Activated CD8-positive, alpha-beta memory T cell treated with anti-CD3 and anti-CD28 coated beads, Interleukin-2, amount 50 U/mL, for 1 hour (primary cell): ENCODE data around the gene CCL27.

Source experiments
- DNase-seq: peaks from one replicate; pipeline ENCODE4 v3.0.0-alpha.2; 2020; ENCODE audit errors: extremely low read depth

Gene CCL27

GRCh38 chr9:34684816-34685215 lies 22.4 kb upstream of the CCL27 start:
- DNase-seq, result no peak

GRCh38 chr9:34684145-34684544 lies 21.7 kb upstream of the CCL27 start:
- DNase-seq, result no peak

DNA sequence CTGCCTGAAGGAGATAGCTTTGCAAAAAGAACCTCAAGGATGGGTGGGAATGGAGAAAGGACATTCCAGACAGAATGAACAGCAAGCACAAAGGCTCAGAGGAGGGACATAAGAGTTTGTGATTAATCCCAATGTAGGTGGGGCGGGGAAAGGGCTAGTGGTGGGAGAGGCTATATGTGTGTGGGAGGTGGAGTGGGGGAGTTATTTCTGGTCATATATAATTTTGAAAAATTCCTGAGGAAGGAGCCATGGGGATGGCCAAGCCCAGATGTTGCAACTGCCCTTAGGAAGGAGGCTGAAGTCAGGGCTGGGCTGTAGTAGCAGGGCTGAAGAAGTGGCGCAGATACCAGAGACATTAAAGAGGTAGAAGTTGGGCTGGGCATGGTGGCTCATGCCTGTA lies 13.4 kb upstream of the CCL27 start:
- DNase-seq, result no peak

- no peak for DNase-seq
Observed at GRCh38 chr9:34675048-34675714, 12.7 kb upstream of the CCL27 start.

DNA sequence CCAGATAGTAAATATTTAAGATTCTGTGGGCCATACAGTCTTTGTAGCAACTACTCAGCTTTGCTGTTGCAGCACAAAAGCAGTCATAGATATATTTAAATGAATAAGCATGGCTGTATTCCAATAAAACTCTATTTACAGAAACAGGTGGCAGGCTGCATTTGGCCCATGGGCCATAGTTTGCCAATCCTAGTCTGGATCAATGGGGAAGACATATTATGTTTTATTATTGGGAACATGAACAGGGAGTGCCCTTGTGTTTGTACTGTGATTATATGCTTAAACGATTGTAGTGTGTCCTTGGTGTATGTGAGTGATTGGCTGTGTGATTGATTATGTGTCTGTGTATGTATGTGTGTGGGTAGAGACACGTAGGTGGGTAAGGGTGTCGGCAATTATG lies 12.0 kb upstream of the CCL27 start:
- no peak for DNase-seq

DNA sequence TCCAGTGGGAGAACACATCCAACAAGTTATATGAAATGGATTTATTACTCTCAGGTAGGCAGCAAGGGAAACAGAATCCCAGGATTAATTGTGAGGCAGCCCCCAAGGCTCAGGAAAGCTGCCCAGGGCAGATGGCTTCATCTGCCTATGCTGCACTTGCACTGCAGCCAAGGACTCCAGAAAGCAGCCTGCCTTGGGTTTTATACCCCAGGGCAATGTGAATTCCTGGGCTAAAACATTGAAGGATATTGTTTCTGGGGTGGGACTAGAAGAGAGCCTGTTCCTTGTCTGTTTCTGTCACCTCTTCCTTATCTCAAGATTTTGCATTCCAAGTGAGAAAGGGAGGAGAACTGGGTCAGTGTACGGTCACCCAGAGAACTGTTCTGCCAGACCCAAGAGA lies 8.8 kb upstream of the CCL27 start:
- no peak for DNase-seq

- DNase-seq, result no peak
Observed at GRCh38 chr9:34669809-34670562, 7.5 kb upstream of the CCL27 start.

GRCh38 chr9:34665381-34666250 lies 3.2 kb upstream of the CCL27 start:
- peak; percentile 83 for DNase-seq

DNA sequence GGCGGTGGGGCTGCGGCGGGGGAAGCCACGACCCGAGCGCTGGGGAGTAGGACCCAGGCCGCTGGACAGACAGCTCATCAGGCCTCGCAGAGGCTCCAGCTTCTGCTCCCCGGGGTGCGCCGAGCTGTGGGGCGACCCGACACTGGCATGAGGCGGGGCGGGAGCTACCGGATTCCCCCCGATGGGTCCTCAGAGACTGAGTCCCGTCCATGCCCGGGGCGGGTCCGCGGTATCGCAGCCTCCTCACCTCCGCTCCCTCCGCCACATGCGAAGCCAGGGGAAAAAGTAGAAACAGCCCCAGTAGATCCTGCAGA lies 2.6 kb upstream of the CCL27 start:
- no peak for DNase-seq

DNA sequence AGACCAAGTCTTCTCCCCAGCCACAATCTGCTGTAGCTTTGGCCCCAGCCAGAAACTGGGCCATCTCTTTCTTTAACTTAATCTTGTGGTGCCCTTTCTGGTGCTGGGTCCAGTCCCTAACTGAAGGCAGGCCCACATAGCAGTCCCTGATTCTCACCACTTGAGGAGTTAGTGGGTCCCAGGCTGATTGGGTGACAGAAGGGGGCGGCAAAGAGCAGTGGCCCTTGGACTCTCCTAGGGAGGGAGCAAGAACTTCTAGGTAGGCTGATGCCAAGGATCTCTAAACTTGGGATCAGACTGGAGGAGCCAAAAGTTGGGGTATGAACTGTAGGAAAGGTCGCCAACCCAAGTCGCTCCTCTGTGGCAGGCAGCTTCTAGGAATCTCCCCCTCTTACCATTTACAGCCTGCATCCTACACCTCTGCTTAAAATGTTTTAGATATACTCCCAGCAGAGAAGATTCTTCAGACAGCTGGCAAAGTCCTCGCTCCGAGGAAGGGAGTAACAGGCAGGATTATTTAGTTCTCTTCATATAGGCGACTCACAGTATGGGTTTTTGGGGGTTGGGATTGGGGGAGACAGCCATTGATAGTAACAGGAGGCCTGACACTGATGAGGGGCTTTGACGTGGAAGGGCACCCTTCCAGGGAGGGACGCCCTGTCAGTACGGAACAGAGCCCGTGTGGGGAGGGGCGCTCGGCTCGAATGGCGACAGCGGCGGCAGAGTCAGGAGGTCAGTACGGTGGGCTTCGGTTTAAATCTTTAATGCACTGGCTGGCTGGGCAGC lies 2.0 kb upstream of the CCL27 start:
- no peak for DNase-seq

DNA sequence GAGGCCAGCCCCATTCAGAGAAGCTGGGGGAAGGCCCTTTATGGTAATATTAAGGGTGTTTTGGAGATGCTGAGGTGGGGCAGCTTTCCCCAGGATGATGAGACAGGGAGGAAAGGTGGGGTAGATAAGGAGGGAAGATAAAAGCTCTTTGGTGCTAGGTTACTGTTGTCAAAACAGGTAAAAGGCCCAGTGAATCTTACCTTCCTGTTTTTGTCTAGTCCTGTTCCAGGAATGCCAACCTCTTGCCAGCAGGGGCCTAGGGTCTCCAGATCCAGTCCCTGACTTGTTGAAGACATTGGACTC lies 797 bp upstream of the CCL27 start:
- no peak for DNase-seq

- DNase-seq, result no peak
Observed at GRCh38 chr9:34659592-34660253, 2.7 kb downstream of the CCL27 start.

DNA sequence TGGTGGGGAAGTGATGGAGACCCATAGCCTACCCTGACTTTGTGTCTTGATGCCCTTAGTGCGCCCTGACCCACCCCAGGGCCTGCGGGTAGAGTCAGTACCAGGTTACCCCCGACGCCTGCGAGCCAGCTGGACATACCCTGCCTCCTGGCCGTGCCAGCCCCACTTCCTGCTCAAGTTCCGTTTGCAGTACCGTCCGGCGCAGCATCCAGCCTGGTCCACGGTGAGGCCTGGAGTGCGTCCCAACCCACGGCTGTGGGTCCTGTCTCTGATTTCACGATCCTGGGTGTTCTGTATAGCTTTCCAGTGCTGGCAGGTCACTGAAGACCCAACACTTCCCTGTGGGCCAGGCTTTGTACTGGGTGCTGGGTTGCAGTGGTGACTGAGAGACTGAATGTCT lies 4.0 kb downstream of the CCL27 start:
- DNase-seq, result no peak

DNA sequence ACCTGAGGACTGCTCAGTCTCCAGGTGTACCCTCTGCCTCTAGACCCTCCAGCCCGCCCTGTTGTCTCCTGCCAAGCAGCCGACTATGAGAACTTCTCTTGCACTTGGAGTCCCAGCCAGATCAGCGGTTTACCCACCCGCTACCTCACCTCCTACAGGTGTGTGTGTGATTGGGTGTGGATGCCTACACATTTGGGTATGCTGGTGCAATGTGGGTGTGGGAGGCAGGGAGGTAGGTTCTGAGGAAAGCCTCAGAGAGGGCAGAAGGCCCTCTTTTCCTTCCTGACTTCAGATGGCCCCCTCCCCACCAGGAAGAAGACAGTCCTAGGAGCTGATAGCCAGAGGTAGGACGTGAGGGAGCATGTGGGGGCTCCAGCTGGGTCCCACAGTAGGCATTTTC lies 5.5 kb downstream of the CCL27 start:
- DNase-seq, result no peak

DNA sequence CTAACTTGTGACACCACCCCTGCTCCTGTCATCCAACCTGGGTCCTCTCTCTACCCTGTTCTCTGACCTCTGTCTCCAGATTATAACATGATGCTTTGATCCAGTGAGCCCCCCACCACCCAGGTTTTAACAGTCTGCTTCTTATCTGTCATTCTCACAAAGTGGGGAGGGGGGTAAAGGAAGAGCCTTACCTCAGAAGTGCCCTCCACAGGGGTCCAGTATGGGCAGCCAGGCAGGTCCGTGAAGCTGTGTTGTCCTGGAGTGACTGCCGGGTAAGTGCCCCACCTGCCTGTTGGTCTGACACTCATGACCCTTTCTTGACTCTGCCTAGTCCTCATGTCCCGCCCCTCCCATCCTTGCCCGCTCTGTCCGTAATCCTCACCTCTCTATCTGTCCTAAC lies 7.1 kb downstream of the CCL27 start:
- DNase-seq, result no peak

GRCh38 chr9:34654323-34655051 lies 8.0 kb downstream of the CCL27 start:
- DNase-seq, result no peak

DNA sequence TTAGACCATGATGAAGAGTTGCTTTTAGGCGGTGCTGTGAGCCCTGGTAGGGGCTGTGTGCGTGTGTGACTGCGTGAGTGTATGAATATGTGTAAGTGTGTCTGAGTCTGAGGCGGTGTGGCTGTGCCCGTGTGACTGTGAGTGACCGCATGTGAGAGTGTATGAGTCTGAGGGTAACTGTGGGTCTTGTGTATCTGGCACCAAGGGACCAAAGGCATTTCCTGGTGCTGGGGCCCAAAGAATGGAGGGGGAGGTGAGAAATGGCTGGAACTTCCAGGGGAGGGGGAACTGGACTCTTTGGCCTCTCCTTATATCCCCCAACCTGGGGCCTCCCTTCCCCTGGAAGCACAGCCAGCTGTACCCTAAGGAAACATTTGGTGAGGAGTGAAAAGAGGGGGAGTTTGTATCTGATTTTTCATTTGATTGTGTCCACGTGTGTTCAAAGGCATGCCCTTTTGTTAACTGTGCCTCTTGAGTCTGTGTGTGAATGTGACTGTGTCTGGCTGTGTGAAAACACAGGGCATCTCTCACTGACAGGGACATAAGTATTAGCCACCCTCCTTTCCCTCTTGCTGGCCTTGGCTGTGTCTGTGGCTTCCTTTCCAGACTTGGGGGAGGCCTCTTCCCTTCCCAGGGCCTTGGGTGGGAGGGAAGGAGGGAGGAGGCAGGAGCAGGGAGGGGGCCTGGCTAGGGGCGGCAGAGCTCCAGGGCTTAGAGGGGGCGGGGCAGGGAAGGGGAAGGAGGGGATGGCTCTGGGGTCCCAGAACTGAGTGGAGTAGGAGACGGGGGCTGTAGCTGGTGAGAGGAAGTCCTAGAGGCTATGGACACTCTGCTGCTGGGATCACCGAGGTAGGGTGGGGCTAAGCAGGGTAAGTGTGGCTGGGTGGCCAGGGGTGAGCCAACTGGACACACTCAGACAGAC lies 9.0 kb downstream of the CCL27 start:
- no peak for DNase-seq

DNA sequence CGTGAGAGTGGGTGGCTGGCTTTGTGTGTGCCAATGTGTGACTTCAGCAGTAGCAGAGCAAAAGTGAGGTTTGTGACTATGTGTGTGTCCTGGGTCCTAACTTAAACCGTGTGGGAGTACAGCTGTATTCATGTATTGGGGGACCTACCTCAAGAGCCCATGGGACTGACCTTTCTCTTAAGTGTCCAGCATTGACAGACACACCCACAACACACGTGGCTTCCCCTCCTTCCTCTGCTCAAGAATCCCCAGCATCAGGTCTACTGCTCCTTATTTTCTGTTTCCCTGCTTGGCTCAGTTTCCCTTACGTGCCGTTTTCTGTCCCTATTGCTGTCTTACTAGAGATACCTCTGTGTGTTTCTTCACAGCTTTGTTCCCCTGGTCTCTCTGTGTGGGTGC lies 9.9 kb downstream of the CCL27 start:
- DNase-seq, result no peak

DNA sequence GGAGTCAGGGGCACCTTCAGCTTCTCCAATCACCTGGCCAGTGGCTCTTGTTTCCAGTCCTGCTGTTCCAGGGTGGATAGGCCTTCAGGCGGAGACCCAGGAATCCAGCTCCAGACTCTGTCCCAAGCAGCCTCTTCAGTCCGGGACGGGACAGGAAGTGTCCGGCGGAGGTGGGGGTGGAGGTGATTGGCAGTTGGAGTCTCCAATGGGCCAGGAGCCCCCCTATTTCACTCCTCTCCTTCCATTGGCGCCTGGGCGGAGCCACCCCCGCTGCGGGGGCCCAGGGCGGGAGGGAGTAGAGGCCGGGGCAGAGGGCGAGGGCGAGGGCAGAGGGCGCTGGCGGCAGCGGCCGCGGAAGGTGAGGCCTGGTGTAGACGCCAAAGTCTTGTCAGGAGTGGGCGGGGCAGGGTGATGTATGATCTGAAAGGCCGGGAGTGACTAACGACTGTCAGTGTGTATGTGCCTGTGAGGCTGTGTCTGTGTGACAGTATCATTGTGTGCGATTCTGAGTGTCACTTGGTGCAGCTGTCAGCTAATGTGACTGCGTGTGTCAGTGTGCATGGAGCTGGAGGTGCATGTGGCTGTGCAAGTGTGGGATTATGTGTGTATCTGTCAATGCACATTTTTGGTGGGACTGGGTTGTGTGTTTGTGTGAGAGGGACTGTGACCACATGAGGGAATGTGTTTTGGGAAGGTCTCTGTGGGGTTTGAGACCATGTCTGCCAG lies 10.4 kb downstream of the CCL27 start, which contains the start of gene IL11RA:
Gene IL11RA (plus strand): TSS at position 310 of the 726 bp plus-strand sequence. CDS start 3,033 bp downstream, outside the sequence.
- DNase-seq, result no peak
